SJSA1 (cell line): ENCODE measurements around the gene FBXO41. TPM values are rescaled to one million over a fixed set of nuclear protein-coding genes. Genes with fewer than 3 reads are reported as not detected.

Experiments used
- DNase-seq, 2 experiments: peaks; one replicate each; pipeline ENCODE4 v3.0.0-alpha.2; 2015 to 2020; ENCODE audit warnings: low spot score in 2 of 2, low read depth in 1 of 2
- H3K27ac ChIP-seq: fragments of 250-450 bp; sonication (Bioruptor Pico); 2 replicates; pipeline ENCODE4 v1.5.1; 2020; ENCODE audit warnings: mild to moderate bottlenecking, moderate library complexity
- H3K27me3 ChIP-seq: fragments of 250-450 bp; sonication (Bioruptor Pico); replicated peaks from 2 replicates; pipeline ENCODE4 v1.5.1; 2020; ENCODE audit warnings: mild to moderate bottlenecking, moderate library complexity
- H3K36me3 ChIP-seq: fragments of 250-450 bp; sonication (Bioruptor Pico); 2 replicates; pipeline ENCODE4 v1.5.1; 2020; ENCODE audit warnings: mild to moderate bottlenecking
- H3K4me1 ChIP-seq: fragments of 250-450 bp; sonication (Bioruptor Pico); replicated peaks from 2 replicates; pipeline ENCODE4 v1.6.1; 2021; ENCODE audit warnings: mild to moderate bottlenecking
- H3K4me3 ChIP-seq: fragments of 250-450 bp; sonication (Bioruptor Pico); 2 replicates; pipeline ENCODE4 v1.5.1; 2020; ENCODE audit warnings: mild to moderate bottlenecking
- H3K9me3 ChIP-seq: fragments of 250-450 bp; sonication (Bioruptor Pico); replicated peaks from 2 replicates; pipeline ENCODE4 v1.5.1; 2020; ENCODE audit warnings: mild to moderate bottlenecking
- total RNA-seq: library from RNA; depleted of rRNA; stranded (reverse); fragments of >200 nt; shearing (Covaris generic); gene quantifications from 2 replicates; pipeline ENCODE4 v1.2.3, GENCODE V29; 2014

FBXO41 gene
- total RNA-seq, 1 experiment from 2014 or later, result 0.05 TPM

- Histone ChIP-seq H3K9me3 (no peaks in the 10 kb centered on the region), H3K27ac (no peak overlapping the region), H3K36me3 (no peaks in the 10 kb centered on the region; the same call in 1 of the 2 replicates), H3K4me1 (peaks cover 4% of the 10 kb centered on the region), H3K27me3 (peaks cover 26% of the 10 kb centered on the region), H3K4me3 (no peak overlapping the region)
- no peak for DNase-seq
Measured at GRCh38 chr2:73281244-73281643, 3.0 kb downstream of the FBXO41 start.

DNA sequence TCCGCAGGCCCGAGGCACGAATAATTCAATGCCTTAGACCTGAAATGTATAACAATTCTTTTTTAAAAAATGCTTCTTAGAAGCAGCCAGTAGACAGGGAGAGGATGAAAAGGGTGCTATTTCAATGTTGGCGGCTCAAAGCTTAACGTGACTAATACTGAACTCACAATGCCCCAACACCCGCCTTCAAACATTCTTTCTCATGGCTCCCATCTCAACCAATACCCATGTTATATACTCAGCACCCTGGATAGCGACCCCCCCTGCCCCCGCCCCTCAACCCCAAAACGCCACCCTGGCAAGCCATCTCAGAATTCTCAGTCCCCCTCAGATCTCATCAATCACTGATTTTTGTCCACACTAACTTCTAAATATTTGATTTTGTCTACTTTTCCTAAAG, 4.4 kb downstream of the FBXO41 start:
- no peak overlapping the region for H3K27ac ChIP-seq
- no peaks in the 10 kb centered on the region for H3K9me3 ChIP-seq
- peaks cover 16% of the 10 kb centered on the region for H3K27me3 ChIP-seq
- no peak overlapping the region for H3K4me3 ChIP-seq
- H3K4me1 ChIP-seq, result peaks cover 4% of the 10 kb centered on the region
- no peak for DNase-seq
- H3K36me3 ChIP-seq, result no peaks in the 10 kb centered on the region; the same call in 1 of the 2 replicates

- Histone ChIP-seq H3K4me1 (no peaks in the 10 kb centered on the region), H3K27ac (no peak overlapping the region), H3K9me3 (no peaks in the 10 kb centered on the region), H3K36me3 (no peaks in the 10 kb centered on the region), H3K27me3 (peaks cover 19% of the 10 kb centered on the region; the same call in 1 of the 2 replicates), H3K4me3 (no peak overlapping the region)
- DNase-seq, result no peak
Measured at GRCh38 chr2:73272270-73272669, 12.0 kb downstream of the FBXO41 start.

GRCh38 chr2:73269686-73270465, 14.4 kb downstream of the FBXO41 start:
- H3K36me3 ChIP-seq, result no peaks in the 10 kb centered on the region
- no peak for DNase-seq
- no peaks in the 10 kb centered on the region for H3K9me3 ChIP-seq
- peaks cover 24% of the 10 kb centered on the region; the same call in 1 of the 2 replicates for H3K27me3 ChIP-seq
- H3K4me1 ChIP-seq, result no peaks in the 10 kb centered on the region
- no peak overlapping the region for H3K4me3 ChIP-seq
- no peak overlapping the region for H3K27ac ChIP-seq

- H3K9me3 ChIP-seq, result no peaks in the 10 kb centered on the region
- no peak overlapping the region for H3K27ac ChIP-seq
- DNase-seq, result no peak
- H3K36me3 ChIP-seq, result no peaks in the 10 kb centered on the region
- no peaks in the 10 kb centered on the region for H3K4me1 ChIP-seq
- H3K27me3 ChIP-seq, result peaks cover 24% of the 10 kb centered on the region; the same call in 1 of the 2 replicates
- H3K4me3 ChIP-seq, result no peak overlapping the region
Measured at GRCh38 chr2:73268830-73269685, 15.2 kb downstream of the FBXO41 start.

DNA sequence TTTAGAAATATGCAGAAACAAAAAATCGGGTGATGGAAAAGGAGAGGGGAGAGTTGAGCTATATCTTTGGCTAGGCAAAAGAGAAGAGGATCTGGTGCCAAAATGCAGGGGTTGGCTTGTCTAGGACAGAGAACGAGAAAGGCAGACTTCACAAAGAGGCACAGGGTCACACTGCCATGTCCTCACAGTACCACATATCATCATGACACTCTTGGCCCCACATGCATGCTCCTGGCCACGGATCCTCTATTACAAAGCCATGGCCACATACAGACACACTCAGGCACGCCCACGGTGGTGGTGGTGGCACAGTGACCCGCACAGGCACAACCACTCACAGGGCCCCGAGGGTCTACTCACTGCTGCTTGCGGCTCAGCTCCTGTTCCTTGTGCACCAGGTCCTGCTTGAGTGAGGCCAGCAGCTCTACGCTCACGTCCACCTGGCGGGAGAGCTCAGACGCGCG, 15.9 kb downstream of the FBXO41 start:
- DNase-seq, result no peak
- peaks cover 24% of the 10 kb centered on the region; the same call in 1 of the 2 replicates for H3K27me3 ChIP-seq
- no peak overlapping the region for H3K4me3 ChIP-seq
- no peaks in the 10 kb centered on the region for H3K9me3 ChIP-seq
- no peak overlapping the region for H3K27ac ChIP-seq
- H3K4me1 ChIP-seq, result no peaks in the 10 kb centered on the region
- no peaks in the 10 kb centered on the region for H3K36me3 ChIP-seq

- DNase-seq, result no peak
- H3K27ac ChIP-seq, result no peak overlapping the region
- no peaks in the 10 kb centered on the region for H3K36me3 ChIP-seq
- no peaks in the 10 kb centered on the region for H3K4me1 ChIP-seq
- peaks cover 24% of the 10 kb centered on the region; the same call in 1 of the 2 replicates for H3K27me3 ChIP-seq
- no peak overlapping the region for H3K4me3 ChIP-seq
- no peaks in the 10 kb centered on the region for H3K9me3 ChIP-seq
Measured at GRCh38 chr2:73267008-73267407, 17.3 kb downstream of the FBXO41 start.

GRCh38 chr2:73266061-73266901, 18.0 kb downstream of the FBXO41 start:
- no peaks in the 10 kb centered on the region for H3K4me1 ChIP-seq
- no peak for DNase-seq
- no peaks in the 10 kb centered on the region for H3K36me3 ChIP-seq
- no peak overlapping the region for H3K4me3 ChIP-seq
- no peaks in the 10 kb centered on the region for H3K9me3 ChIP-seq
- H3K27ac ChIP-seq, result no peak overlapping the region
- H3K27me3 ChIP-seq, result peaks cover 24% of the 10 kb centered on the region; the same call in 1 of the 2 replicates

GRCh38 chr2:73265298-73266060, 18.8 kb downstream of the FBXO41 start:
- no peaks in the 10 kb centered on the region for H3K9me3 ChIP-seq
- H3K4me1 ChIP-seq, result no peaks in the 10 kb centered on the region
- no peaks in the 10 kb centered on the region for H3K36me3 ChIP-seq
- H3K27me3 ChIP-seq, result peaks cover 24% of the 10 kb centered on the region; the same call in 1 of the 2 replicates
- no peak overlapping the region for H3K27ac ChIP-seq
- H3K4me3 ChIP-seq, result no peak overlapping the region
- no peak for DNase-seq

- Histone ChIP-seq H3K27ac (no peak overlapping the region), H3K4me1 (no peaks in the 10 kb centered on the region), H3K4me3 (no peak overlapping the region), H3K27me3 (peaks cover 19% of the 10 kb centered on the region; the same call in 1 of the 2 replicates), H3K9me3 (no peaks in the 10 kb centered on the region), H3K36me3 (no peaks in the 10 kb centered on the region)
- DNase-seq, result no peak
Measured at GRCh38 chr2:73264783-73265182, 19.5 kb downstream of the FBXO41 start.

DNA sequence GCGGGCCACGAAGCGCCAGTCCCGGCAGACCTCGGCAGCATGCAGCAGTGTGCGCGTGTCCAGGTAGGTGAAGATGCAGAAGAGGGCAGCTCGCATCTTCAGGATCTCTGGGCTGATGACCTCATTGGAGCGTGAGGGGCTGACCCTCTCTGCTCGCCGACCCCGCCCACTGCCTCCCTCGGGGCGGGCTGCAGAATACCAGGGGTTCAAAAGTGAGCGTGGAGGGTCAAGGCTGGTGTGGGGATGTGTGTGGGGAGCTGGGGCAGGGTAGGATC, 20.0 kb downstream of the FBXO41 start:
- Histone ChIP-seq H3K27me3 (peaks cover 18% of the 10 kb centered on the region; the same call in 1 of the 2 replicates), H3K36me3 (no peaks in the 10 kb centered on the region), H3K27ac (no peak overlapping the region), H3K4me3 (no peak overlapping the region), H3K4me1 (no peaks in the 10 kb centered on the region), H3K9me3 (no peaks in the 10 kb centered on the region)
- no peak for DNase-seq

GRCh38 chr2:73263540-73264331, 20.5 kb downstream of the FBXO41 start:
- Histone ChIP-seq H3K36me3 (no peaks in the 10 kb centered on the region), H3K27me3 (peaks cover 14% of the 10 kb centered on the region; the same call in 1 of the 2 replicates), H3K9me3 (no peaks in the 10 kb centered on the region), H3K27ac (no peak overlapping the region), H3K4me1 (no peaks in the 10 kb centered on the region), H3K4me3 (no peak overlapping the region)
- no peak for DNase-seq
